Panc1 (cell line): ENCODE results near the gene JPH3. TPM values are rescaled to one million over a fixed set of nuclear protein-coding genes. Genes with fewer than 3 reads are reported as not detected.
A peak's percentile ranks its signal among the peaks of the same experiment; 100 is the strongest.

ENCODE experiments used
- ATAC-seq: fragments of 200-7000 bp; cut with Tn5 transposase; 2 replicates; pipeline ENCODE4 v1.9.1; 2020; ENCODE audit warnings: mild to moderate bottlenecking, moderate library complexity
- BruUV-seq: library from RNA; stranded (reverse); fragments of 400-500 nt; replicated peaks from 2 replicates; lab custom pipeline; 2021; lab: Mats Ljungman, UMichigan
- CTCF ChIA-PET: fragments of 300-600 bp; sonication (Branson Sonifier 250); formaldehyde crosslinking; loops from one replicate; lab custom pipeline; 2022; ENCODE audit warnings: antibody characterized with exemption; lab: Charles Lee
- POLR2A ChIA-PET: fragments of 300-600 bp; sonication (Branson Sonifier 250); formaldehyde crosslinking; loops from one replicate; lab custom pipeline; 2022; ENCODE audit warnings: antibody characterized with exemption; lab: Charles Lee
- DNase-seq: peaks from one replicate; pipeline ENCODE4 v3.0.0-alpha.2; 2010; ENCODE audit warnings: low read depth, low spot score
- H3K27ac ChIP-seq: 2 replicates; pipeline ENCODE4 v1.5.1; 2011; ENCODE audit warnings: mild to moderate bottlenecking, low read length, inconsistent platforms
- H3K27me3 ChIP-seq: fragments of 200-500 bp; sonication (Bioruptor generic); 2 replicates; pipeline ENCODE4 v1.6.0; 2014; ENCODE audit warnings: low read length, inconsistent platforms; ENCODE audit not compliant: control insufficient read depth, insufficient read depth
- H3K36me3 ChIP-seq: fragments of 200-500 bp; sonication (Bioruptor generic); 2 replicates; pipeline ENCODE4 v1.5.1; 2014; ENCODE audit warnings: inconsistent platforms, mild to moderate bottlenecking, low read length, moderate library complexity; ENCODE audit not compliant: control insufficient read depth, insufficient read depth
- H3K4me1 ChIP-seq: 2 replicates; pipeline ENCODE4 v1.5.1; 2011; ENCODE audit warnings: inconsistent platforms, mild to moderate bottlenecking, low read length, moderate library complexity; ENCODE audit not compliant: control insufficient read depth, insufficient read depth
- H3K4me3 ChIP-seq, 2 experiments: 2 replicates each; pipeline ENCODE4 v1.5.1; 2011 to 2012; ENCODE audit warnings: low read depth in 2 of 2, low read length in 2 of 2, mild to moderate bottlenecking in 2 of 2, inconsistent platforms in 1 of 2, moderate library complexity in 1 of 2
- H3K9me3 ChIP-seq: fragments of 200-500 bp; sonication (Bioruptor generic); 2 replicates; pipeline ENCODE4 v1.5.1; 2014; ENCODE audit warnings: low read depth, mild to moderate bottlenecking, inconsistent platforms, low read length, moderate library complexity; ENCODE audit not compliant: control insufficient read depth, insufficient read depth
- CTCF ChIP-seq: fragments of 450-650 bp; IDR thresholded peaks from 2 replicates; pipeline ENCODE4 v1.5.1; 2017; ENCODE audit warnings: mild to moderate bottlenecking
- POLR2AphosphoS5 ChIP-seq: IDR thresholded peaks from 2 replicates; pipeline ENCODE4 v1.6.1; 2012; ENCODE audit warnings: mild to moderate bottlenecking, low read depth, low read length, moderate library complexity
- REST ChIP-seq, 2 experiments: IDR thresholded peaks; 2 replicates each; pipeline ENCODE4 v1.6.1; 2011 to 2012; ENCODE audit warnings: low read depth in 2 of 2, control low read depth in 1 of 2, low read length in 1 of 2, mild to moderate bottlenecking in 1 of 2, moderate library complexity in 1 of 2; ENCODE audit not compliant: insufficient read depth in 1 of 2
- SIN3A ChIP-seq: IDR thresholded peaks from 2 replicates; pipeline ENCODE4 v1.6.1; 2012; ENCODE audit warnings: low read depth, mild to moderate bottlenecking, low read length, moderate library complexity, borderline replicate concordance; ENCODE audit not compliant: insufficient read depth
- TCF7L2 ChIP-seq: IDR thresholded peaks from 2 replicates; pipeline ENCODE4 v1.6.1; 2011; ENCODE audit warnings: mild to moderate bottlenecking, low read depth, low read length, inconsistent platforms
- in situ Hi-C: cut with HindIII; loops from 2 replicates; pipeline ENCODE4 v1.10.0; 2016; ENCODE audit warnings: low sequenced_read_pairs, low pct_unique_long_range_greater_than_20kb
- intact Hi-C: fragments of 100-400 bp; cut with micrococcal nuclease; formaldehyde crosslinking; loops from one replicate; pipeline ENCODE4 v1.10.0; 2022; ENCODE audit not compliant: unreplicated experiment
- total RNA-seq: library from RNA; stranded (reverse); gene quantifications from one replicate; pipeline ENCODE4 v1.2.1, GENCODE V29; 2021; ENCODE audit not compliant: unreplicated experiment

JPH3 gene
- total RNA-seq, 1 experiment from 2014 or later, result 1.2 TPM

DNA sequence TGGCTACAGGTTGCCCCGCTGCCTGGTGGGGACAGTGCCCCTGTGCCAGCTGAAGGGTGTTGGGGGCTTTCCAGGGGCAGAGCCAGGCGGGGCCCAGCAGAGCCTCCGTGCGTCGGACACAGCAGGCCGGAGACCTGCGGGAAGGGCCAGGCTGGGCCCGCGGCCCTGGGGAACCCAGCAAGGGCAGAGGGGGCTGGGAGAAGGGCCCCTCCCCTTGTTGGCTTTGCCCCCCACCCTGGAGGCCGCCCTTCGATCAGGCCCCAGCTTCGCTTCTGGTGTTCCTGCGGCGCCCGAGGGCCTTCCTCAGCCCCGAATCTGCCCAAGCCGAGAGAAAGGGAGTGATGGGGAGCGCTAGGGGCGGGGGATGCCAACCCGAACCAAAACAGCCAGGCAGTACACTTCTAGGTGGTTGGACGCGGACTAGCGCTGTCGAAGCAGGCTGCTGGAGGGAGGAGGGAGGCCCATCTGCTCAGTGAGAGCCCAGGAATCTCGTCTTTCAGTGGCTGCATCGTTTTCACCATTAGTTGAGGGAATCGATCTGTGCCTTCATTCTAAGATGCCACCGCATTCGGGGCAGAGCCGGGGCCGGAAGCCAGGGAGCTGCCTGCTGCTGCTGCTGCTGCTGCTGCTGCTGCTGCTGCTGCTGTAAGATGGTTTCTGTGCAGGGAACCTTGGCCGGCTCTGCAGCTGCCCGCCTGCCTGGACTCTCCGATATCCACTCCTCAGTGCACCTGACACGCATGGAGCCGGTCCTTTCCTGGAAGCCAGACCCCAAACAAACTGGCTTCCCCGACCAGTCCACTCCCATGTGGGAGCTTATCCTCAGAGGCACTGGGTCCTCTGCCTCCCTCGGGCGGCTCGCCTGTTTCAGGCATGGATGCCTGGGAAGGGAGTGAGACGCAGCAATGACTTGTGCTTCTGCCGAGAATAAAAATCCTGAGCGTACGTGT, 1.7 kb downstream of the JPH3 start:
- Histone ChIP-seq H3K36me3 (no peaks in the 10 kb centered on the region), H3K4me3 (no peak overlapping the region), H3K4me1 (no peaks in the 10 kb centered on the region), H3K9me3 (no peaks in the 10 kb centered on the region), H3K27ac (no peak overlapping the region), H3K27me3 (no peaks in the 10 kb centered on the region; the same call in 1 of the 2 replicates)
- ATAC-seq (peak; percentile 44; the same call in 1 of the 2 replicates), DNase-seq (no peak)
- ChIA-PET POLR2A (no interaction called here), CTCF (interaction anchor here (0.6 kb wide), 1 partner anchor 14 kb away, joined by 3 read pairs; no protein-coding TSS in a partner anchor)
- no TSS peak for BruUV-seq
- TF ChIP-seq SIN3A (no peak), POLR2AphosphoS5 (no peak), TCF7L2 (no peak), CTCF (no peak), REST (IDR thresholded peaks at IDR 0.05; ENCODE audit: insufficient read depth in 1 of 2, low read depth in 2 of 2, low read length in 1 of 2) (no peak)
- intact Hi-C loops (no loop called here), in situ Hi-C loops (no loop called here)

- H3K36me3 ChIP-seq, result no peaks in the 10 kb centered on the region
- no peaks in the 10 kb centered on the region for H3K4me1 ChIP-seq
- ChIA-PET CTCF (no interaction called here), POLR2A (no interaction called here)
- BruUV-seq, result no TSS peak
- H3K27ac ChIP-seq, result no peak overlapping the region
- H3K9me3 ChIP-seq, result no peaks in the 10 kb centered on the region
- H3K27me3 ChIP-seq, result no peaks in the 10 kb centered on the region; the same call in 1 of the 2 replicates
- in situ Hi-C loops (no loop called here), intact Hi-C loops (no loop called here)
- TF ChIP-seq REST (IDR thresholded peaks at IDR 0.05; ENCODE audit: insufficient read depth in 1 of 2, low read depth in 2 of 2, low read length in 1 of 2), result no peak
- no peak for TF ChIP-seq POLR2AphosphoS5
- TF ChIP-seq SIN3A, result no peak
- no peak for TF ChIP-seq TCF7L2
- TF ChIP-seq CTCF, result no peak
- DNase-seq, result no peak
- no peak for ATAC-seq
- H3K4me3 ChIP-seq, result no peak overlapping the region
Observed at GRCh38 chr16:87604634-87605111, 2.4 kb downstream of the JPH3 start.
